Activated CD8-positive, alpha-beta T cell treated with anti-CD3 and anti-CD28 coated beads for 36 hours (primary cell): ENCODE measurements around the gene STK39. TPM values are rescaled to one million over a fixed set of nuclear protein-coding genes. Genes with fewer than 3 reads are reported as not detected.

Source experiments
- ATAC-seq: fragments of 200-7000 bp; cut with Tn5 transposase; one replicate; pipeline ENCODE4 v1.10.0; 2021; ENCODE audit warnings: mild to moderate bottlenecking, moderate library complexity
- CTCF ChIA-PET: fragments of 350-600 bp; sonication (Branson Sonifier 250); formaldehyde crosslinking; loops from one replicate; lab custom pipeline; 2021; ENCODE audit warnings: antibody characterized with exemption; lab: Charles Lee
- POLR2A ChIA-PET: fragments of 350-600 bp; sonication (Branson Sonifier 250); formaldehyde crosslinking; loops from one replicate; lab custom pipeline; 2021; ENCODE audit warnings: antibody characterized with exemption; lab: Charles Lee
- DNase-seq: peaks from one replicate; pipeline ENCODE4 v3.0.0-alpha.2; 2020
- H3K27ac Mint-ChIP-seq: one replicate; pipeline ENCODE4 v1.8.0; 2021; ENCODE audit warnings: mild to moderate bottlenecking, mixed read lengths
- H3K27me3 Mint-ChIP-seq: one replicate; pipeline ENCODE4 v1.8.0; 2021; ENCODE audit warnings: mixed read lengths
- H3K36me3 Mint-ChIP-seq: one replicate; pipeline ENCODE4 v1.8.0; 2021; ENCODE audit warnings: low read depth, mixed read lengths
- H3K4me1 Mint-ChIP-seq: one replicate; pipeline ENCODE4 v1.8.0; 2021; ENCODE audit warnings: low read depth, mixed read lengths
- H3K4me3 Mint-ChIP-seq: one replicate; pipeline ENCODE4 v1.8.0; 2021; ENCODE audit warnings: mild to moderate bottlenecking, moderate library complexity, mixed read lengths
- H3K9me3 Mint-ChIP-seq: one replicate; pipeline ENCODE4 v1.8.0; 2021; ENCODE audit warnings: mixed read lengths
- intact Hi-C: fragments of 100-400 bp; cut with micrococcal nuclease; formaldehyde crosslinking; loops from one replicate; pipeline ENCODE4 v1.10.0; 2022
- total RNA-seq, 2 experiments: library from RNA; stranded (reverse); gene quantifications; one replicate each; pipeline ENCODE4 v1.2.3, GENCODE V29; 2021
- TF ChIP-seq, protein P1 (sequence below): fragments of 200-600 bp; IDR thresholded peaks from one replicate; pipeline ENCODE4 v1.8.0; 2022; ENCODE audit warnings: antibody characterized with exemption, mild to moderate bottlenecking

The STK39 gene
- total RNA-seq, 2 experiments from 2014 or later, result 32.8 to 33.9 TPM

DNA sequence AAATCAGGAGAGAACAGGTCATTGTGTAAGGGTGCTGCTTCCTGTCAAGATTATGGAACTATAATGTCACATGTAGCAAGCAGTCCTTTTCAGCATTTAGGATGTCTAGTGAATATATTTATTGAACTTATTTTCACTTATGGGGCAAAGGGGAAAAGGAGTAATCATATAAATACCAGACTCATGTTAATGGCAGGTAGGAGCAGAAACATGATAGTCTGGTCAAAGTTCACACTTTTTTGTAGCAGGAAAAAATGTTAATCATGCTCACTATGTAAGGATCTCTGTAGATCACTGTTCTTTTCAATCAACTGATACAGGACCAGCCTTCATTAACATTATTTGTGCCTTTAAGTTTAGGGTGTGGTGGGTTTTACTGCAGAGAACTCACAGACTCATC, 219.0 kb downstream of the STK39 start:
- DNase-seq (no peak), ATAC-seq (no peak)
- ChIA-PET CTCF (no interaction called here), POLR2A (no interaction called here)
- Mint-ChIP-seq H3K27me3 (no peaks in the 10 kb centered on the region), H3K27ac (no peak overlapping the region), H3K9me3 (no peaks in the 10 kb centered on the region), H3K36me3 (peaks cover 16% of the 10 kb centered on the region), H3K4me3 (no peak overlapping the region), H3K4me1 (peaks cover 8% of the 10 kb centered on the region)
- intact Hi-C loops, result no loop called here
- TF ChIP-seq, protein P1, sequence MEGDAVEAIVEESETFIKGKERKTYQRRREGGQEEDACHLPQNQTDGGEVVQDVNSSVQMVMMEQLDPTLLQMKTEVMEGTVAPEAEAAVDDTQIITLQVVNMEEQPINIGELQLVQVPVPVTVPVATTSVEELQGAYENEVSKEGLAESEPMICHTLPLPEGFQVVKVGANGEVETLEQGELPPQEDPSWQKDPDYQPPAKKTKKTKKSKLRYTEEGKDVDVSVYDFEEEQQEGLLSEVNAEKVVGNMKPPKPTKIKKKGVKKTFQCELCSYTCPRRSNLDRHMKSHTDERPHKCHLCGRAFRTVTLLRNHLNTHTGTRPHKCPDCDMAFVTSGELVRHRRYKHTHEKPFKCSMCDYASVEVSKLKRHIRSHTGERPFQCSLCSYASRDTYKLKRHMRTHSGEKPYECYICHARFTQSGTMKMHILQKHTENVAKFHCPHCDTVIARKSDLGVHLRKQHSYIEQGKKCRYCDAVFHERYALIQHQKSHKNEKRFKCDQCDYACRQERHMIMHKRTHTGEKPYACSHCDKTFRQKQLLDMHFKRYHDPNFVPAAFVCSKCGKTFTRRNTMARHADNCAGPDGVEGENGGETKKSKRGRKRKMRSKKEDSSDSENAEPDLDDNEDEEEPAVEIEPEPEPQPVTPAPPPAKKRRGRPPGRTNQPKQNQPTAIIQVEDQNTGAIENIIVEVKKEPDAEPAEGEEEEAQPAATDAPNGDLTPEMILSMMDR, result no peak

DNA sequence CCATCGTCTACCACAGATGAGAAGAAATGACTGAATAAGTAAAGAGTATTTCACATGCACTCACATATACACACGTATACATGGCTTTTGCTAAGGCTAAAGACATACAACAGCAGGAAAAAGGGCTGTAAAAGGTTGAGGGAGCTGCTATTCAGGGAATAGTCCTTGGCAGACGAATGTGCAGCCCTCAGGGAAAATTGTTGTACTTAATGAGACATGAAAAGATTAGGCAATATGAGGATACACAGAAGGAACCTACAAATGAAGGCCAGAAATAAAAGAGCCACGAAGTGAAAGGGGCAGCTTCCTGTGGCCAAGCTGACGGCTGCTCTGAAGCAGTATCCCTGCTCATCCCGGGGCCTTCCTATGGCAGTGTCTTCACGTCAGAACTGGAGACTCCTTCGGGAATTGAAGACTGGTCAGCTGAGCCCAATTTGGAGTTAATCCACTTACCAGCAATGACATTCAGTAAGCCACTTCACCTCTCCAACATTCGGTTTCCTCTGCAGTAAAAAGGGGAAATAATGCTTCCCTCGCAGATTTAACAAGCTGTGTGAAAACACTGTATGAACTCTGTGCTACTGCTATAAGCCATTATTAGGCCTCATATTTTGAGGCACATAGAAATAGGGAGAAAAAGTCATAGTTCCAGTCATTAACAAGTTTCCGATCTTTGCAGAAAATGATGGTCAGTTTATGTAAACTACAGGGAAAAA, 221.8 kb downstream of the STK39 start:
- H3K4me3 Mint-ChIP-seq, result no peak overlapping the region
- no peaks in the 10 kb centered on the region for H3K27me3 Mint-ChIP-seq
- DNase-seq (no peak), ATAC-seq (no peak)
- no peaks in the 10 kb centered on the region for H3K9me3 Mint-ChIP-seq
- H3K27ac Mint-ChIP-seq, result no peak overlapping the region
- intact Hi-C loops, result no loop called here
- ChIA-PET POLR2A (no interaction called here), CTCF (no interaction called here)
- TF ChIP-seq, protein P1, result no peak
- peaks cover under 1% of the 10 kb centered on the region for H3K4me1 Mint-ChIP-seq
- H3K36me3 Mint-ChIP-seq, result peaks cover 15% of the 10 kb centered on the region

DNA sequence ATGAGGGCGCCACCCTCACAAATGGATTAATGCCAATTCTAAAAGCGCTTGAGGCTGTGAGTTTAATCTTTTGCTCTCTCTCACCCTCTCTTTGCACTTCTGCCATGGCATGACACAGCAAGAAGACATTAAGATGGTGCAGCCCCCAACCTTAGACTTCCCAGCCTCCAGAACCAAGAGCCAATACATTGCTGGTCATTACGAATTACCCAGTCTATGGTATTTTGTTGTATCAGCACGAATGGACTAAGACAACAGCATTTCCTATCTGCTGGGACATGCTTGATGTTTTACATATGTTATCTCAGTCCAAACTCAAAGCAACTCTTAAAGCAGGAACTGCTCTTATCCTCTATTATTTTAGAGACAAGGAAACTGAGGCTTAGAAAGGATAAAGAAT, 222.9 kb downstream of the STK39 start:
- no peak for DNase-seq
- Mint-ChIP-seq H3K27ac (no peak overlapping the region), H3K4me3 (no peak overlapping the region), H3K9me3 (no peaks in the 10 kb centered on the region), H3K4me1 (no peaks in the 10 kb centered on the region), H3K27me3 (no peaks in the 10 kb centered on the region), H3K36me3 (peaks cover 14% of the 10 kb centered on the region)
- ChIA-PET CTCF (interaction anchor here (1.1 kb wide), 1 partner anchor 10 kb away, joined by 3 read pairs; no protein-coding TSS in a partner anchor), POLR2A (interaction anchor here (0.6 kb wide), 1 partner anchor 27 kb away, joined by 3 read pairs; no protein-coding TSS in a partner anchor)
- intact Hi-C loops, result no loop called here
- no peak for ATAC-seq
- TF ChIP-seq, protein P1, result no peak

DNA sequence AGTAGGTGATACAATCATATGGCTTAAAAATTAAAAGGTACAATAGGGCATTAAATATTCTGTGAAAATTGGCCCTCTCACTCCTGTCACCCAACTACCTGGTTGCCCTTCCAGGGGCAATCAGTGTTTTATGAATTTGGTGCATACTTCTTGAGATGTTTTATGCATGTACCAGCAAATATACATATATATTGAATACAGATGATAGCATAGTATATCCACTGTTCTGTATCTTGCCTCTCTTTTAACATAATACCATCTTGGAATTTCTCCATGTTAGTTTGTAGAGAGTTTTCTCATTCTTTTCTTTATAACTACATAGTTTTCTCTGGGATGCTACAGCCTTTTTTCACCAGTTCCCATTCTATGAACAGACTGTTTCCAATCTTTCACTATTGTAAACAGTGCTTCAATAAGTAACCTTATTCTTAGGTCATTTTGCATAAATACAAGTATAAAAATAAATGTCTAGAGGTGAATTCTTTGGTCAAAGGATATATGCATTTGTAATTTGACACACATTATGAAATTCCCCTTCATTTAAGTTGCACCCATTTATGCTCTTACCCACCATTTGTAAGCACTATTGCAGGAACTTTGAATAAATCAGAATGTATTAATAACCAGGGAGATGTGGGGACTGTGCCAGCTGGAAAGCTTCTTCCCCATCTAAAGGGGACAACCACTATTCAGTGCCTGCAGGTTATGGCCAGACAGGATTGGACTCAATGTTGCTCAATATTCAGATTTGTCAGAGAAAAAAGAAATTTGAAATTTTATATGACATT, 225.4 kb downstream of the STK39 start:
- DNase-seq (no peak), ATAC-seq (no peak)
- intact Hi-C loops, result no loop called here
- no peak overlapping the region for H3K27ac Mint-ChIP-seq
- H3K36me3 Mint-ChIP-seq, result peaks cover 11% of the 10 kb centered on the region
- ChIA-PET CTCF (no interaction called here), POLR2A (interaction anchor here (0.6 kb wide), 1 partner anchor 684 kb away, joined by 3 read pairs; no protein-coding TSS in a partner anchor)
- TF ChIP-seq, protein P1, result no peak
- H3K27me3 Mint-ChIP-seq, result no peaks in the 10 kb centered on the region
- H3K4me3 Mint-ChIP-seq, result no peak overlapping the region
- no peaks in the 10 kb centered on the region for H3K9me3 Mint-ChIP-seq
- H3K4me1 Mint-ChIP-seq, result no peaks in the 10 kb centered on the region
